Endothelial cell of coronary artery (primary cell): ENCODE data around the gene DUSP19. TPM values are rescaled to one million over a fixed set of nuclear protein-coding genes. Genes with fewer than 3 reads are reported as not detected.

ENCODE experiments used
- total RNA-seq: library from RNA; depleted of rRNA; stranded (reverse); fragments of >200 nt; gene quantifications from 2 replicates; pipeline ENCODE4 v1.2.3, GENCODE V29; 2014

DUSP19 gene, protein sequence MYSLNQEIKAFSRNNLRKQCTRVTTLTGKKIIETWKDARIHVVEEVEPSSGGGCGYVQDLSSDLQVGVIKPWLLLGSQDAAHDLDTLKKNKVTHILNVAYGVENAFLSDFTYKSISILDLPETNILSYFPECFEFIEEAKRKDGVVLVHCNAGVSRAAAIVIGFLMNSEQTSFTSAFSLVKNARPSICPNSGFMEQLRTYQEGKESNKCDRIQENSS
- 1.6 and 3.3 TPM in 2 replicates for total RNA-seq

DNA sequence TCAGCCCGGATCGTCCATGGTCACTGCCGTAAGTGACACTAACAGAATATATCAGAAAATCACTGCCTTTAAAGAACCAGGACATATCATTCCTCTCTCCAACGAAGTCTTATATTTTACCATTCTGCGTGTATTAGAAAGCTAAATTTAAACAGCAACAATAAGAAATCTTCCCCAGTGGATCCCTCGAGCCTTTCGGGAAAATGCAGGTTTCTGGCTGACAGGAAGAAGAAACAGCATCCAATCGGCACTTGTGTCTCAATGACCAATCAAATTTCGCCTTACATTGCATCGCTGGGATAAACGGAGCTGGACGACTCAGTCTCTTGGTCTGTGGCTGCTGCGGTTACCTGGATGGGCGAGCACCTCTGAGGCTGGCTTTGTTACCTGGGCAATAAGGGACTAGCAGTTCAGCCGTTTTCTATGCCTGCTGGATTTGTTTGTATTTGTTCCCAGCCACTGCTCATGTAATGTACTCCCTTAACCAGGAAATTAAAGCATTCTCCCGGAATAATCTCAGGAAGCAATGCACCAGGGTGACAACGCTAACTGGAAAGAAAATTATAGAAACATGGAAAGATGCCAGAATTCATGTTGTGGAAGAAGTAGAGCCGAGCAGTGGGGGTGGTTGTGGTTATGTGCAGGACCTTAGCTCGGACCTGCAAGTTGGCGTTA is at the start of gene DUSP19:
DUSP19 (plus strand) TSS at position 284 of the 675 bp plus-strand sequence; CDS start at position 471, 187 bp downstream.

DNA sequence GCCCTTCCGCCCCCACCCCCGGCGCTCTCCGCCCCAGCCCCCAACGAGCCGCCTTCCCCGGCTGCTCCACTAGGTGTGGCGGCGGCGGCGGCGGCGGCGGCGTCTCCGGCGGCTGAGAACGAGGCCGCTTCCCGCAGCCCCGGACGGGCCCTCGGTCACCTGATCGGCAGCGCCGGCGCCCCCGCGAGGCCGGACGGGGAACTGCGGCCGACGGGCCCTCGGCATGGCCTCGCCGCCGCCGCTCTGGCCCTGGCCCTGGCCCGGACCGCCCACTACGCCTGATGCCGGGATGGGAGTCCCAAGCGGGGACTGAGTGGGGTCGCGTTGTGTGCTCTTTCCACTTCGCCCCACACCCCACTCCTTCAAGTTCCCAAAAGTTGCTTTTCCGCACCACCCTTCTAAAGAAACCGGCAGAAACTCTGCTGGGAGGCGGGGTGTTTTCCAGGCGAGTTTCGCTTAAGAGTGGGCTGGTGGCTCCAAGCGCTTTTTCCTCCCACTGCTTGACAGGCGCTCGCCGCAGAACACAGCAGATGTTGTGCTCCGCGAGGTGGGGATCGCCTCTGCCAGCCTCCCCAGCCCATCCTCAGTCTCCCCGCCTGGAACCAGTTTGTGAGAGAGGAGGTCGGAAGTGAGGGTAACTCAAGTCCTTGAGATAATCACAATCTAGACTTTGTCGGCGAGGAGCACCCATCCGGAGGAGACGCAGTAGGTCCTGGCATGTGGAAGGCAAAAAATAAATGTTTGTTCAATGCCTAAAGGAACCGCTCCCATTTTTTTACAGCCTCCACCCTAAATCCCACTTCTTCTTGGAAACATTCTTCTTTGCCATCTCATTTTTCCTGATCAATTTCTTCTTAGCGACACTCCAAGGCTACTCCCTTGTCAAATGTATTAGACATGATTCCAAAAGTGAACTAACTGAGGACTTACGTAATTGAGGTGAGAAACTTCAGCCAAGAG is 39.9 kb upstream of the DUSP19 start, which contains the start of gene NCKAP1:
NCKAP1 (minus strand) TSS at position 117 of the 960 bp plus-strand sequence. CDS start 358 bp downstream, outside the sequence.

DNA sequence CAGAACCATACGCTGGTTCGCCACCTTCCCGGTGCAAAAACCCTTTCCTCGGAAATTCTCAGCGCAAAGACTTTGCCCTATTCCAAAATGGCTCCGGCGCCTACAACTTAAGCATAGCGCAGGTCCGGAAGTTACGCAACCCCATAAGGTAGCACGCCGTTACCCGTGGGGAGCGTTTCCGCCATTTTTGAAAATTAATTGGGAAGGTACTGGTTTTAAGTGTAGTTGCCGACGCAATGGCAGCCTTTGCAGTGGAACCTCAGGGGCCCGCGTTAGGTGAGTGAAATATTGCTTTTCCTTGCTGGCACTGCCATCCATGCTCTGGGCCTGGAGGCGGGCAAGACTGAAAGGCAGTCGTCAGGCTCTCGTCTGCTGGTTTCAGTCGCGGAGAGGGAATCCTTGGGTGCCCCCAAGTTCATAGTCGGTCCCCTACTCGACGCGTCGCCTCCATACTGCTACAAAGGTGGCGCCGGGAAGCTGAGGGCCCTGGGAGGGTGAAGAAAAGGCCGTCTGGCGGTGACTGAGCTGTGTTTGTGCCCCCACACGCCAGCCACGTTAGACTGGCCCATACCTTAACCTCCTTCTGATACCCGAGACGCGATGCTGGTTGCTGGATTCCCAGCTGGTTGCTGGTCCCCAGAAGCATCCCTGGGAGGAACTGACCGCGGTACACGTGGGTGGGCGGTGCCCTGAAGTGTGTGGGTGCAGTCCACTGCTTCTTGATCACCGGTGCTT is 45.8 kb downstream of the DUSP19 start, which contains the start of gene NUP35:
NUP35 (plus strand) TSS at position 222 of the 735 bp plus-strand sequence; CDS start at position 237, 15 bp downstream.

Other genes starting within 250 kb of the DUSP19 start
- gene FRZB, start 212.1 kb upstream of the DUSP19 start, total RNA-seq = not detected in 2 replicates
- 117 and 151 TPM in 2 replicates for gene NCKAP1, start 40.3 kb upstream of the DUSP19 start, total RNA-seq
- gene NUP35, start 45.7 kb downstream of the DUSP19 start, total RNA-seq = 10.7 and 13.6 TPM in 2 replicates